Psoas muscle (tissue), 8 donors: Measurements from ENCODE around the gene ZNF491. TPM values are rescaled to one million over a fixed set of nuclear protein-coding genes. Genes with fewer than 3 reads are reported as not detected.

Source experiments
- ATAC-seq, 4 donors: fragments of 200-7000 bp; cut with Tn5 transposase; one replicate each; pipeline ENCODE4 v1.9.1; 2020; ENCODE audit warnings: moderate library complexity in 3 of 4, mild to moderate bottlenecking in 2 of 4
- DNase-seq, 2 donors: peaks; one replicate each; pipeline ENCODE4 v3.0.0-alpha.2; 2020
- H3K27ac ChIP-seq: fragments of 200-600 bp; one replicate; pipeline ENCODE4 v1.8.0; 2022
- H3K27me3 ChIP-seq, 3 donors: fragments of 200-600 bp in 1 of 3; one replicate each; pipeline versions ENCODE4 v1.6.1 to v1.8.0; 2013 to 2022; ENCODE audit warnings: low read length in 2 of 3, mild to moderate bottlenecking in 2 of 3, moderate library complexity in 1 of 3; ENCODE audit not compliant: insufficient read depth in 3 of 3
- H3K36me3 ChIP-seq, 2 donors: fragments of 200-600 bp in 1 of 2; one replicate each; pipeline versions ENCODE4 v1.6.1 to v1.8.0; 2013 to 2022; ENCODE audit warnings: low read depth in 1 of 2, mild to moderate bottlenecking in 1 of 2, moderate library complexity in 1 of 2; ENCODE audit not compliant: insufficient read depth in 1 of 2
- H3K4me1 ChIP-seq: fragments of 200-600 bp; one replicate; pipeline ENCODE4 v1.8.0; 2022
- H3K4me3 ChIP-seq: fragments of 200-600 bp; one replicate; pipeline ENCODE4 v1.8.0; 2022; ENCODE audit warnings: mild to moderate bottlenecking
- H3K9me3 ChIP-seq: fragments of 200-600 bp; one replicate; pipeline ENCODE4 v1.8.0; 2022
- CTCF ChIP-seq: fragments of 200-600 bp; IDR thresholded peaks from one replicate; pipeline ENCODE4 v1.8.0; 2022; ENCODE audit warnings: antibody characterized with exemption
- WGBS, 3 donors: extraction: QIAGEN DNeasy Blood & Tissue Kit; methylation state at CpG; one replicate each; pipeline versions ENCODE4 v1.1.6 to v1.1.7; 2013; 5-methylcytosine and 5-hydroxymethylcytosine counted together
- intact Hi-C, 2 donors: fragments of 100-400 bp; cut with DNase I; formaldehyde crosslinking; loops; one replicate each; pipeline versions ENCODE4 v1.11.0 to v1.14.2; 2022
- polyA plus RNA-seq, 3 donors: library from polyadenylated mRNA; stranded (reverse); fragments of 200-250 nt; gene quantifications; one replicate each; pipeline ENCODE4 v1.2.3, GENCODE V29; 2013
- total RNA-seq, 4 donors: library from RNA; stranded (reverse); fragmentation: NEBNext Ultra II Directional in 2 of 4; extraction: Animal tissue kit (Norgen Biotek cat#: 25700) in 2 of 4; gene quantifications; one replicate each; pipeline versions ENCODE4 v1.2.1 to v1.2.4, GENCODE V29; 2021 to 2023
- donor health status: healthy with polysubstance abuse.
- donor health status: DM: no; HTN: no; CAD: no; lungs with moderate emphysema.
- donor health status: Bipolar disorder and iron deficiency.
- donor health status: healthy.
- donor health status: DM: yes; HTN: yes; CAD: no.
- donor health status: DM: no; HTN: no; CAD: no.
- donor health status: DM: no; HTN: no; CAD: no.
- donor health status: DM: yes; HTN: yes; CAD: no.

The ZNF491 gene
- total and polyA plus RNA-seq, 7 donors, result 0.44 to 1.9 (median 0.93) TPM

- H3K9me3 ChIP-seq, result peaks cover 5% of the 10 kb centered on the region
- TF ChIP-seq CTCF, result no peak
- no peaks in the 10 kb centered on the region for H3K4me1 ChIP-seq
- H3K27me3 ChIP-seq, result peaks cover 0 to 2% (median 0%) of the 10 kb centered on the region in 3 donors
- no peak overlapping the region for H3K27ac ChIP-seq
- no peaks in the 10 kb centered on the region for H3K36me3 ChIP-seq
- whole genome bisulfite sequencing, 3 donors, result 59 to 90% (median 79%) methylated on average over 1 of the region's 1 CpG
- ATAC-seq (no peak), DNase-seq (no peak)
- intact Hi-C loops, result no loop called here
- H3K4me3 ChIP-seq, result no peak overlapping the region
Measured at GRCh38 chr19:11756965-11757364, 41.4 kb upstream of the ZNF491 start.

GRCh38 chr19:11759805-11760204 lies 38.5 kb upstream of the ZNF491 start:
- Histone ChIP-seq H3K36me3 (no peaks in the 10 kb centered on the region), H3K4me1 (no peaks in the 10 kb centered on the region), H3K9me3 (peaks cover 12% of the 10 kb centered on the region), H3K27me3 (peaks cover 0 to 2% (median 0%) of the 10 kb centered on the region in 3 donors), H3K4me3 (no peak overlapping the region), H3K27ac (no peak overlapping the region)
- TF ChIP-seq CTCF, result no peak
- DNase-seq, result no peak
- 64 to 77% (median 69%) methylated on average over 7 of the region's 7 CpGs for whole genome bisulfite sequencing, 3 donors
- no peak for ATAC-seq
- intact Hi-C loops, result no loop called here

- H3K27me3 ChIP-seq, result peaks cover 0 to 2% (median 0%) of the 10 kb centered on the region in 3 donors
- peaks cover 7% of the 10 kb centered on the region for H3K9me3 ChIP-seq
- H3K27ac ChIP-seq, result no peak overlapping the region
- no peak for TF ChIP-seq CTCF
- ATAC-seq (no peak), DNase-seq (no peak)
- 75 to 79% (median 79%) methylated on average over 3 of the region's 3 CpGs for WGBS, 3 donors
- H3K36me3 ChIP-seq, result no peaks in the 10 kb centered on the region
- intact Hi-C loops, result no loop called here
- peaks cover 5% of the 10 kb centered on the region for H3K4me1 ChIP-seq
- no peak overlapping the region for H3K4me3 ChIP-seq
Measured at GRCh38 chr19:11763117-11763516, 35.2 kb upstream of the ZNF491 start.

GRCh38 chr19:11763611-11764010 lies 34.7 kb upstream of the ZNF491 start:
- intact Hi-C loops, result no loop called here
- Histone ChIP-seq H3K27ac (no peak overlapping the region), H3K4me3 (no peak overlapping the region)

More at GRCh38 chr19:11763611-11764010, 34.7 kb upstream of the ZNF491 start:
- 76 to 100% (median 90%) methylated on average over 1 of the region's 1 CpG for WGBS, 3 donors
- H3K9me3 ChIP-seq, result peaks cover 7% of the 10 kb centered on the region
- no peak for DNase-seq
- H3K27me3 ChIP-seq, result peaks cover 0 to 2% (median 0%) of the 10 kb centered on the region in 3 donors
- peaks cover 5% of the 10 kb centered on the region for H3K4me1 ChIP-seq
- no peaks in the 10 kb centered on the region for H3K36me3 ChIP-seq
- TF ChIP-seq CTCF, result no peak
- no peak for ATAC-seq
